ENCODE measurements around the gene GUCY1B1.

The GUCY1B1 gene

DNA sequence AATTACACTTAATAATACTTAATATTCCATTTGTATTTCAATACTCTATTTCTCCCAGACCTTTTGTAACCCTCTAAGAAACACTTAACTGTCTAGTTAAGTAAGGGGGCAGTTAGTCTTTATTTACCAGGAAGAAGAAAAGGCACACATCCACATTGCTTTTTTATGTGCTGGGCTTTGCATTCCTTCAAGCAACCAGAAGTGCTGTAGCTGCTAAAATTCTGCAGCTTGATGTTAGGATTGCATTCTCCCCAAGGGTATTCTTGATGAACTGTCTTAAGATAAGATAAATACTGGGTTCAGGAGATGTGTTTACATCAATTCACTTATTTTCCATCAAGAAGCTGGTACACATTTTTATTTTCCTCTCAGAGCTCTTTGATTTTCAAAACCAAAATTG lies 83.3 kb downstream of the GUCY1B1 start:
- H3K4me3 ChIP-seq (ENCODE audit: low read length): no peak overlapping the region
- DNase-seq (ENCODE audit: low read depth, low spot score): no peak

DNA sequence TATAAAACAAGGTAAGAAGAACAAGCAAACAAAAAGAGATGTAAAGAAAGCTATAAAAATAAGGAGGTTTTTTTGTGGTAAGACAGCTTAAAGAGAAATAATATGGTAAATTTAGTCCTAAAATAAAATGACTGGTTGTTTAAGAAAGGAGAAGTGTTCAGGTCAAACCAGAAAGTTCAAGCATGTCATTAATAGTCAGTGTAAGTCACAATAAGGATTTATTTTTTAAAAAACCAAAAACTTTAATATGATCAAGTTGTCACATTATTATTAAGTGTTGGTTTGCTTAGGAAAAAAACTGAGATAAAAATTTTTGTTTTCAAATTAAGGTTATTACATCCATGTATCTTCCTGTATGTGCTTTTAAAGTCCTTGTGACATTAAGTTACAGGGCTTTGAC lies 88.1 kb downstream of the GUCY1B1 start:
- H3K4me3 ChIP-seq (ENCODE audit: low read length): no peak overlapping the region
- DNase-seq (ENCODE audit: low read depth, low spot score): no peak

DNA sequence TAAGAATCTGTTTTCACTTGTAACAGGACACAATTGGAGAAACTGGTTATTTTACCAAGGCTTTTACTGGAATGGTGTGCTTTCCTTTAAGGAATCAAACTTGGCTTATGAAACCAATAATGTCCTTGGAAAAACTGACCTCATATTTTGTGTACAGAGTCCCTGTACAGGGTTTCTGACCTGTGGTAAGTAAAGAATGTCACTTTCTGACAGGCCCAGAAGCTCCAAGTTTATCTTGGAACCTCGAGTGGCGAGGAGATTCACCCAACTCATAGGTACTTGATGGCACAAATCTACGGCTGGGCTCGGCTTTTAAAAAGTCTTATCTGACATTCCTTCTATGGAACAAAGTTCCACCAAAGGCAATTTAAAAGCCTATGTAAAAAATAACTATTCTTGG lies 90.2 kb downstream of the GUCY1B1 start:
- H3K4me3 ChIP-seq (ENCODE audit: low read length): no peak overlapping the region

DNA sequence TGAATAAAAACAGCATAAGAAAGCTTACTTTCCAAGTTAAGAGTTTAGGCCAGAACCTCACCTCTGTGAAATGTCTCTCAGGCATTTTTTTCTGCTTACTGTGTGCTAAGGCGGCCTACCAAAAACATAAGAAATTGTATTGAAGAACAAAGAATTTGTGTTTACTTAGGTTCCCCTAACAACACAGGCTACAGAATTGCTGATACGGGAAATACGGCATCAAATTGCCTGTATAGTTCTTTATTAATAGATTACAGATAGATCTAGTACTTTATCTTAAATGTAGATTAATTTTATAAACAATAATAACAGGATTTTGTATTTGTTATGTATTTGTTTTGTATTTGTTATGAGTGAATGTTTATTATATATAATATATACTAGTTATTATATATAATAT lies 94.4 kb downstream of the GUCY1B1 start:
- no peak for DNase-seq (ENCODE audit: low read depth, low spot score)
- no peak overlapping the region for H3K4me3 ChIP-seq (ENCODE audit: low read length)

More for the DNA sequence above, 90.2 kb downstream of the GUCY1B1 start:
- no peak for DNase-seq (ENCODE audit: low read depth, low spot score)

DNA sequence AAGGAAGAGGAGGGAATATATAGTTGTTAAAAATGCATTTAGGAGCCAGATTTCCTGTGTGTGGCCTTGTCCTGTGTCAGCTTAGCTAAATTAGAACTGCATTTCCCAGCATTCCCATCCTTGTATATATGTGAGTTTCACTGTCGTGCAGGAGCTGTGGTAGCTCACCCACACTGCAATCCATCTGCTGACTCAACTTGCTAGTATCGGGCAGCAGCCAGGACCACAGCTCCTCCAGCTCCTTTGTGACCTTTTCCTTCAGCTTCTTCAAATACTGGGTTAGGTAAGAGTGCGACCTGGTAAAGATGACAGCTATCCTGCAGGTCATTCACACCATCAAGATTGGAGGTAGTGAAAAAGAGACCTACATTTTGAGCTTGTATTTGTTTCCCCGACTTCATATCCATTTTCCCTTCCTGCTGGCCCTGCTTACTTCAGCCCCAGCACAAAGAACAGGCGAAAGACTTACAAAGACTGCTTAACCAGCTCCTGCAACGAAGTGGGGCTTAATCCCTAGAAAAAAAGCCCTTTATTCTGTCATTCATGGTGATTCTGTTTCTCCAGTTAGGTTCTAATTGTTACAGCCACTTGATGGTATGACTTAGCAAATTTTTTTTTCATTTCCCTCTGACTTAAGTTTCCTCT lies 95.9 kb downstream of the GUCY1B1 start:
- no peak overlapping the region for H3K4me3 ChIP-seq (ENCODE audit: low read length)
- DNase-seq (ENCODE audit: low read depth, low spot score): no peak

DNA sequence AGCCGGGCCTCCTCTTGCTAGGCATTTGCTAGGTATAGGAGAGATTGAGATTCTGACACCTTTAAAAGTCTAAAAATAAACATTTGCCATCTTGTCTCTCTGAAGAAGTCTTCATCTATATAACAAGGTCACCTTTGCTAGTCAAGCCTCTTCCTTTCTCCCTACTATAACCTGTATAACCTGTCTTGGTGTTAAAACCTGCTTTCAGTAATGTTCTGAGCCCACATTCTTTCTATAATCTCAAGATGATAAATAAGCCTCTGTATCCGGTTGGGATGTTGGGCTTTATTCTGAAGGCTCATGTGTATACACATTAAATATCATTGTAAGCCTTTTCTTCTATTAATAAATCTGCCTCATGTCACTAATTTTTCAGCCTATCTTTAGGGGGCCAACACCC lies 97.1 kb downstream of the GUCY1B1 start:
- no peak for DNase-seq (ENCODE audit: low read depth, low spot score)
- H3K4me3 ChIP-seq (ENCODE audit: low read length): no peak overlapping the region

All from Jurkat, Clone E6-1 (cell line).